SKM-1 treated with dmso at 0.1 percent for 144 hours (cell line): Measurements from ENCODE around the gene COL26A1.
A peak's percentile ranks its signal among the peaks of the same experiment; 100 is the strongest.

Experiments
- DNase-seq: peaks from one replicate; lab custom pipeline; 2025; ENCODE audit not compliant: unreplicated experiment; lab: John Stamatoyannopoulos, UW

The COL26A1 gene

DNA sequence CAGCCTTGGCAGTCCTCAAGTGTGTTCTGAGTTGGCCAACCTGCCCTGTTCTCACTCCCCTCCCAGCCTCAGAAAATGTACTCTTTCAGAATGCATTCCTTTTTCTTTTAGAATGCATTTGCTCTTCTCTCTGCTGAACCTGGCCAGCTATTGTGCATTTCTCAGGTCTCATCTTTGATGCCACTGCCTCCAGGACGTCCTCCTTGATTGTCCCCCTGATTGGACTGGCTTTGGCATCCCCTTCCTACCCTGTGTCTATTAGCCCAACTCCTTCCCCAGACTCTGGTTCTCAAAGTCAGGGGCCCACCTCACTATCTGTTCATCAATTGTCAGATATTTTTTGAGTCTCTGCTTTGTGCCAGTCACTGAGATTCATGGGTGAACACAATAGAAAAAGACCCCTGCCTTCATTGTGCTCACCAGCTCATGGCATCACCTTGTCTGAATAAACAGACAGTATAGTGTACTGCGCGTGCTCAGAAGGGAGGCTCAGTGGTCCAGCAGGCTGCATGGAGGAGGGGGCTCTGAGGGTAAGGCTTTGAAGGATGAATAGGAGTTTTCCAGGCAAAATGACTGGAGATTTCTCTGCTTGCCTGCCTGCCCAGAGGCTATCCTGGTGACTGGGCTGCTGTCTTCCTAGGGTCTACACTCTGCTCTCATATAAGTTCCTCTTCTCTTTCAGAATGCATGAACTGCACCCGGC, 169.9 kb downstream of the COL26A1 start:
- DNase-seq: no peak

DNA sequence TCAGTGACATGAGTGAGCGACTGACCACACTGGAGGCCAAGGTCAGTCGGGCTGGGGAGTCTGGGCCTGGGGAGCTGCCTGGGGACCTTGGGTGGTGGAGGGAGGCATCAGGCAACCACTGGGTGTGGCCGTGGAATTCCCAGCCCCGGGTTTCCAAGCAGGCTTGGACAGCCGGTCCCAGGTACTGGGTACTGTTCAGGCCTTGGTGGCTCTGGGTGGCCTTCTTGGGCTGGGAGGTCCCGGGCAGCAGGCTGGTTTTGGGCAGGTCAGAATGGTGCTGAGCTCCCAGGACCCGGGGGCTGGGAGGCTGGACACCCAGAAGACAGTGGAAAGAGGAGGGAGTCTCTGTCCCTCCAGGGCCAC, 170.4 kb downstream of the COL26A1 start:
- DNase-seq: no peak

- no peak for DNase-seq
Observed at GRCh38 chr7:101534015-101534803, 171.5 kb downstream of the COL26A1 start.

- no peak for DNase-seq
Observed at GRCh38 chr7:101534873-101535272, 172.2 kb downstream of the COL26A1 start.

DNA sequence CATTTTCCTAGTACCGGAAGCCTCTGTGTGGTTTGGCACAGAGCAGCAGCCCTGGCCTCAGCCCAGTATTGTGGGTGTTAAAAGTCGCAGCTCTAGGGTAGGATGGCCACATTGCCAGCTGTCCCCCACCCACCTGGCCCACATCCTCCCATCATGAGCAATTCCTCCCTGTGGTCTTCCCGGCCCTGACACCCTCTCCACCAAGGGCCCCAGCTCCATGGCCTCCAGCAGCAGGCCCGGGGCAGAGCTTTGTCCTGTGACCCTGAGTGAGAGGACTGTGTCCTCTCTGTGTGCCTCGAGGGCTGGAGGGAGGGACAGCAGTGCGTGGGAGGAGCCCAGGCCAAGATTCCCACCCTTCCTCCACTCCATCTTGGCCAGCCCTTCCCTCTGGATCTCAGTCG, 172.7 kb downstream of the COL26A1 start:
- no peak for DNase-seq

GRCh38 chr7:101536232-101536631, 173.6 kb downstream of the COL26A1 start:
- no peak for DNase-seq

GRCh38 chr7:101536668-101537067, 174.0 kb downstream of the COL26A1 start:
- no peak for DNase-seq

GRCh38 chr7:101537205-101537604, 174.5 kb downstream of the COL26A1 start:
- DNase-seq: no peak

DNA sequence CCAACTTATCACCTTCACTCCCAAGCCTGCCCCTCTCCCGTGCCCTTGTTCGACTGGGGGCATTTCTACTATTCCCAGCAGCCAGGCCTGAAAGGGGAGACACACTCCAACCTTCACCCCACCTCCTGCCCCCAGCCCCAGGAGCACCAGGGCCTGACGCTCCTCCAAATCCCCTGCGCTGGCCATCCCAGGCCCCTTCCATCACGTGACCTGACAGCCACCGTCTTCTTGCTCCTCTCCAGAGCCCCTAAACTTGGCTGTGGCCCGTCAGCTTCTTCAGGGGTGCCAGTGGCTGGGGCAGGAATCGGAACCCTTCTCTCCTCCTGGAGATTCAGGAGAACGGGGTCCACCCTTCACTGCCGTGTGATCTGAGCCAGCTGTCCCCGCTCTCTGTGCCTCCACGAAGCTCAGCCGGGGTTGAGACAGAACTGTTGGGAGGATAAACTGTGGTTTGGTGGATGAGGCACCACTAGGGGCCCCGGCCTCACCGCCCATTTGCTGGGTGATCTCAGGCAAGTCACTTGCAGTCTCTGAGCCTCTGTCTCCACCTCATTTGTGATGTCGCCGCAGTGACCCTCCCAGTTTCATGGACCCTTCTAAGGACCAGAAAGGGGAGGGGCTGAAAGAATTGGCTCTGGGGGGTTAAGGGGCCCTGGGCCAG, 175.4 kb downstream of the COL26A1 start:
- no peak for DNase-seq

- peak; percentile 36 for DNase-seq
Observed at GRCh38 chr7:101538596-101539459, 176.2 kb downstream of the COL26A1 start.

DNA sequence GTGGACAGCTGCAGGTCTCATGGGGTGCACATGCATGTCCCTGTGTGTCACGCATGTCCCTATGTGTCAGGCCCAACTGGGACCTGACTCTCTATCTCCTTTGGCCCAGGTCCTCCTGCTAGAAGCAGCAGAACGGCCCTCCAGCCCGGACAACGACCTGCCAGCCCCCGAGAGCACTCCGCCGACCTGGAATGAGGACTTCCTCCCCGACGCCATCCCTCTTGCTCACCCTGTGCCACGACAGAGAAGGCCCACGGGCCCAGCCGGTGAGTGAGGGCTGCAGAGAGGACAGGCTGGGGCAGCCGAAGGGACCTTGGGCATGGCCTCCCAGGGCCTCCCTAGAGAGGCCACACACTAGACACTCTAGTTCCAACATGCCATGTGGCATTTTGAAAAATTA, 177.1 kb downstream of the COL26A1 start:
- DNase-seq: no peak

- DNase-seq: no peak
Observed at GRCh38 chr7:101542527-101543241, 180.0 kb downstream of the COL26A1 start.

DNA sequence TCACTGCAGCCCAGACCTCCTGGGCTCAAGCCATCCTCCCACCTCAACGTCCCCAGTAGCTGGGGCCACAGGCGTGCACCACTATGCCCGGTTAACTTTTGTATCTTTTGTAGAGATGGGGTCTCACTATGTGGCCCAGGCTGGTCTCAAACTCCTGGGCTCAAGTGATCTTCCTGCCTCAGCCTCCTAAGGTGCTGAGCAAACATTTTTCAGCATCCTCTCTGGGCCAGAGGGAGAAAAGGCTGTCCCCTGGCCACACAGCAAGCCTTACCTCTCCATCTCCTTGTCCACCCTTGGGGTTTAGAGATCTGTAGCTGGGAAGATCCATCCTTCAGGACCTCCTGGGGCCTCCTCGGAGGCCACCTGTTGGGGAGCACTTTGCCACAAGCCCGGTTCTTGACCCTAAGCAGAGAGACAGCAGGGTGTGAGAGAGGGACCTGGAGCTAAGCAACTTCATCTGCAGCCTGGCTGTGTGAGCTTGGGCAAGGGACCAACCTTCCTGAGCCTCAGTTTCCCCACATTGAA, 180.6 kb downstream of the COL26A1 start:
- DNase-seq: no peak

DNA sequence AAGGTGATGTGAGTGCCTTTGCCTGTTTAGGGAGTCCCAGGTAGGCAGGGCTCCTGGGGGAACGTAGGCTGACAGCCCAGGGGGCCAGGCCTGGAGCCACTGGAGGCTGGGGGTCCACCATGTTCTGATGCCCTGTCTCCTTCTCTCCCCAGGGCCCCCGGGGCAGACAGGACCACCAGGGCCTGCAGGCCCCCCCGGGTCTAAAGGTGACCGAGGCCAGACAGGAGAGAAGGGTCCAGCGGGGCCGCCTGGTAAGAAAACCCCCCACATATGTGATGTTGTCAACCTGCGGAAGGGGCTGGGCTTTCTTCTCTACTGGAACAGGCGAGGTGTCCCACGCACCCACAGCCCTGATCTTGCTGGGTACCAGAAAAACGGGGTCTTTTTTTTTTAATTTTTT, 181.2 kb downstream of the COL26A1 start:
- DNase-seq: no peak

GRCh38 chr7:101545441-101546190, 182.9 kb downstream of the COL26A1 start:
- DNase-seq: no peak

DNA sequence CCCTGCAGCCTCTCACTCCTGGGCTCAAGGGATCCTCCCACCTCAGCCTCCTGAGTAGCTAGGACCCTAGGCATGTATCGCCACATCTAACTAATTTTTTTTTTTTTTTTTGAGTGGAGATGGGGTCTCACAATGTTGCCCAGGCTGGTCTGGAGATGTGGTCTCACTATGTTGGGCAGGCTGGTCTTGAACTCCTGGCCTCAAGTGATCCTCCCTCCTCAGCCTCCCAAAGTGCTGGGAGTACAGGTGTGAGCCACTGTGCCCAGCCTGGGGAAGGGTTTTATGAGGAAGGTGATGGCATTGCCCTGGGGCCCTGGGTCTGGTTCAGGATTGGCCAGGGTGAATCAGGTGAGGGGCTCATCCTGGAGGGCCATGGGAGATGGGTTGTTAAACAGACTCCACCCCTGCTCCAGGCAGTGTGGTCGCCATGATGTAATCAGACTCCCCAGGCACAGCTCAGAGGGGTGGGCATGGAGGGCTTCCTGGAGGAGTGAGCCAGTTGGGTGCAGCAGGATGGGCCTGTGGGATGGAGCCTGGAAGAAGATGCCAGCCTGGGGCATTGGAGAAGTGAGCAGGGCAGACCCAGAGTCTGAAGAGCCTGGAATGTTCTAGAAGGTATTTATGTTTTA, 183.7 kb downstream of the COL26A1 start:
- no peak for DNase-seq

GRCh38 chr7:101547022-101547915, 184.6 kb downstream of the COL26A1 start:
- DNase-seq: no peak
